ENCODE measurements around the gene MOG. TPM values are rescaled to one million over a fixed set of nuclear protein-coding genes. Genes with fewer than 3 reads are reported as not detected.

The MOG gene
- total RNA-seq, 1 experiment from 2014 or later, result not detected

- Mint-ChIP-seq H3K27me3 (ENCODE audit: insufficient read depth, unreplicated experiment) (no peaks in the 10 kb centered on the region), H3K27ac (ENCODE audit: low read depth, unreplicated experiment) (no peak overlapping the region), H3K36me3 (ENCODE audit: insufficient read depth, unreplicated experiment) (no peaks in the 10 kb centered on the region), H3K9me3 (ENCODE audit: unreplicated experiment) (no peaks in the 10 kb centered on the region), H3K4me3 (ENCODE audit: unreplicated experiment) (no peak overlapping the region), H3K4me1 (ENCODE audit: insufficient read depth, unreplicated experiment) (no peaks in the 10 kb centered on the region)
- POLR2A ChIA-PET, result interaction anchor here (0.5 to 1.5 kb wide), 4 partner anchors 10 to 55 kb away, joined by 3 to 7 read pairs (median 4); no protein-coding TSS in a partner anchor
- DNase-seq (ENCODE audit: unreplicated experiment), result no peak
- CTCF ChIA-PET, result interaction anchor here (0.8 to 9.5 kb wide), 3 partner anchors 12 to 33 kb away, joined by 3 to 256 read pairs (median 6); no protein-coding TSS in a partner anchor
- TF ChIP-seq CTCF (IDR thresholded peaks at IDR 0.05; ENCODE audit: unreplicated experiment), result no peak
- BruUV-seq (replicated peaks), result no TSS peak
- intact Hi-C loops (cut with micrococcal nuclease), result no loop called here
Measured at GRCh38 chr6:29663300-29664042, 6.6 kb downstream of the MOG start.

GRCh38 chr6:29665942-29666825, 9.3 kb downstream of the MOG start:
- H3K36me3 Mint-ChIP-seq (ENCODE audit: insufficient read depth, unreplicated experiment), result no peaks in the 10 kb centered on the region
- H3K27ac Mint-ChIP-seq (ENCODE audit: low read depth, unreplicated experiment), result no peak overlapping the region
- ChIA-PET POLR2A (interaction anchor here (1.1 to 2.8 kb wide), 3 partner anchors 11 to 16 kb away, joined by 4 to 11 read pairs (median 4); no protein-coding TSS in a partner anchor), CTCF (interaction anchor here (0.9 to 9.5 kb wide), 6 partner anchors 9 to 42 kb away, joined by 3 to 256 read pairs (median 5); partner anchors contain the start of gene MOG)
- no peaks in the 10 kb centered on the region for H3K9me3 Mint-ChIP-seq (ENCODE audit: unreplicated experiment)
- no peaks in the 10 kb centered on the region for H3K4me1 Mint-ChIP-seq (ENCODE audit: insufficient read depth, unreplicated experiment)
- BruUV-seq (replicated peaks), result no TSS peak
- no peak for DNase-seq (ENCODE audit: unreplicated experiment)
- no peak overlapping the region for H3K4me3 Mint-ChIP-seq (ENCODE audit: unreplicated experiment)
- H3K27me3 Mint-ChIP-seq (ENCODE audit: insufficient read depth, unreplicated experiment), result no peaks in the 10 kb centered on the region
- TF ChIP-seq CTCF (IDR thresholded peaks at IDR 0.05; ENCODE audit: unreplicated experiment), result no peak
- intact Hi-C loops (cut with micrococcal nuclease), result no loop called here

GRCh38 chr6:29666826-29667130, 9.9 kb downstream of the MOG start:
- DNase-seq (ENCODE audit: unreplicated experiment), result no peak
- TF ChIP-seq CTCF (IDR thresholded peaks at IDR 0.05; ENCODE audit: unreplicated experiment), result no peak
- no peaks in the 10 kb centered on the region for H3K9me3 Mint-ChIP-seq (ENCODE audit: unreplicated experiment)
- ChIA-PET POLR2A (interaction anchor here (2.8 kb wide), 1 partner anchor 10 kb away, joined by 11 read pairs; no protein-coding TSS in a partner anchor), CTCF (interaction anchor here (0.9 to 9.5 kb wide), 5 partner anchors 10 to 42 kb away, joined by 3 to 256 read pairs (median 4); partner anchors contain the start of gene MOG)
- H3K4me3 Mint-ChIP-seq (ENCODE audit: unreplicated experiment), result no peak overlapping the region
- no peaks in the 10 kb centered on the region for H3K36me3 Mint-ChIP-seq (ENCODE audit: insufficient read depth, unreplicated experiment)
- no peaks in the 10 kb centered on the region for H3K4me1 Mint-ChIP-seq (ENCODE audit: insufficient read depth, unreplicated experiment)
- H3K27me3 Mint-ChIP-seq (ENCODE audit: insufficient read depth, unreplicated experiment), result no peaks in the 10 kb centered on the region
- no TSS peak for BruUV-seq (replicated peaks)
- no peak overlapping the region for H3K27ac Mint-ChIP-seq (ENCODE audit: low read depth, unreplicated experiment)
- intact Hi-C loops (cut with micrococcal nuclease), result no loop called here

- Mint-ChIP-seq H3K4me1 (ENCODE audit: insufficient read depth, unreplicated experiment) (no peaks in the 10 kb centered on the region), H3K9me3 (ENCODE audit: unreplicated experiment) (no peaks in the 10 kb centered on the region), H3K27ac (ENCODE audit: low read depth, unreplicated experiment) (no peak overlapping the region), H3K27me3 (ENCODE audit: insufficient read depth, unreplicated experiment) (no peaks in the 10 kb centered on the region), H3K36me3 (ENCODE audit: insufficient read depth, unreplicated experiment) (no peaks in the 10 kb centered on the region), H3K4me3 (ENCODE audit: unreplicated experiment) (no peak overlapping the region)
- ChIA-PET POLR2A (interaction anchor here (2.8 kb wide), 1 partner anchor 10 kb away, joined by 11 read pairs; no protein-coding TSS in a partner anchor), CTCF (interaction anchor here (1.1 to 9.5 kb wide), 3 partner anchors 11 to 41 kb away, joined by 3 to 256 read pairs (median 4); no protein-coding TSS in a partner anchor)
- DNase-seq (ENCODE audit: unreplicated experiment), result no peak
- intact Hi-C loops (cut with micrococcal nuclease), result no loop called here
- TF ChIP-seq CTCF (IDR thresholded peaks at IDR 0.05; ENCODE audit: unreplicated experiment), result no peak
- BruUV-seq (replicated peaks), result no TSS peak
Measured at GRCh38 chr6:29667158-29667557, 10.3 kb downstream of the MOG start.

Data from MCF 10A (cell line).